ENCODE results near the gene DCUN1D1. TPM values are rescaled to one million over a fixed set of nuclear protein-coding genes. Genes with fewer than 3 reads are reported as not detected.

DCUN1D1 gene
- 43.0 TPM for polyA plus RNA-seq (2013, experiment 1 of 4)
- polyA plus RNA-seq (2013, experiment 2 of 4), result 41.1 TPM
- 26.4 TPM for polyA plus RNA-seq (2013, experiment 3 of 4)
- polyA plus RNA-seq (2013, experiment 4 of 4), result 29.3 TPM

DNA sequence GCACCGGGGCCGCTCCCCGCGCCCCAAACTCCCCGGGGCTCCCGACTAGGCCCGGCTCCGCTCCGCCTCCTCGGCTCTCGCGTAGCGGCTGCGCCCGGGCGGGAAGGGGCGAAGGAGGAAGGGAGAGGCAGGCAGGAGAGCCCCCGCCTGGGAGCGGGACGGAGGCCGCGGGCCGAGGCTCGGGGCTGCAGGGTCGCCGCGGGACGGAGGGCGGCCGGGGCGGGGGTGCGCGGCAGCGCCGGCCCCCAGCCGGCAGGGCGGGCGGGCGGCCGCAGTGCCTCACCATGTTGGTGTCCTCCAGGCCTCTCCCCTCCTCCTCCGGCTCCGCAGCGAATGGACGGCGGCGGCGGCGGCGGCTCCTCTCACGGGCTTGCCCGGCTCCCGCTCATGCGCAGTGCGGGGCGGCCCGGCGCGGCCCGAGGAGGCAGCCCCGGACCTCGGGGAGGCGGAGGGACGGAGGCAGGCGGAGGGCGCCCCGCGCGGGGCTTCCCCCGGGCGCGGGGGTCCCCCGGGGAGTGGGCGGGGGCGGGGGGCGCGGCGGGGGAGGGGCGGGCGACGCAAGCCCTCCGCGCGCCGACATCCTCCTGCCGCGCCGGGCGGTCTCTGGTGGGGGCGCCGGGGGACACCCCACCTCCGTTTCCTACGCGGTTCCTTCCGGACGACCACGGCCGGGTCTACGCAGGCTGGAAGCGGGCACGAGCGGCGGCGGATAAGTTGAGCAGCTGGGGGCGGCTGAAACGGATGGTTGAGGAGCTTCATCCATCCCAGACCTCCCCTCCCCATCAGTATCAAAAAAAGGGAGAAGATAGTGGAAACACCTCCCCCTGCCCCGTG lies at the start of gene DCUN1D1:
Gene DCUN1D1 (minus strand): TSS at position 335 of the 834 bp plus-strand sequence. CDS start 49 bp downstream, at position 286.
- Histone ChIP-seq H3K4me1 (ENCODE audit: control insufficient read depth, insufficient read depth, low read length) (peaks cover 12% of the 10 kb centered on the region), H3K27me3 (ENCODE audit: control insufficient read depth, insufficient read depth, low read length, poor library complexity, severe bottlenecking) (no peaks in the 10 kb centered on the region), H3K36me3 (ENCODE audit: control insufficient read depth, insufficient read depth, low read length) (no peaks in the 10 kb centered on the region), H3K27ac (ENCODE audit: insufficient read depth, low read depth, low read length, poor library complexity, severe bottlenecking) (no peak within 1 kb of the TSS), H3K9me3 (ENCODE audit: control insufficient read depth, low read length) (no peaks in the 10 kb centered on the region), H3K4me3 (ENCODE audit: insufficient read depth, low read depth, low read length) (peak within 1 kb of the TSS; percentile 73)
- 1% methylated on average over 105 to 106 of the region's 106 CpGs for WGBS, 2 experiments

DNA sequence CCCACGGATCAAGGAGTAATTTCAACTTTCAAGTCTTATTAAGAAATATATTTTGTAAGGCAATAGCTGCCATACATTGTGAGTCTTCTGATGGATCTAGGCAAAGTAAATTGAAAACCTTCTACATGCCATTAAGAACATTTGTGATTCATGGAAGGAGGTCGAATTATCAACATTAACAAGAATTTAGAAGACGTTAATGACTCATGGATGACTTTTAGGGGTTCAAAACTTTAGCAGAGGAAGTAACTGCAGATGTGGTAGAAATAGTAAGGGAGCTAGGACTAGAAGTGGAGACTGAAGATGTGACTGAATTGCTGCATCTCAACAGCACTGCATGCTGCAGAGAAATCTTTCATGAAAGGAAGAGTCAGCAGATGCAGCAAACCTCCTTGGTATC lies 48.1 kb upstream of the DCUN1D1 start:
- Histone ChIP-seq H3K36me3 (ENCODE audit: control insufficient read depth, insufficient read depth, low read length) (no peaks in the 10 kb centered on the region), H3K4me1 (ENCODE audit: control insufficient read depth, insufficient read depth, low read length) (no peaks in the 10 kb centered on the region), H3K9me3 (ENCODE audit: control insufficient read depth, low read length) (no peaks in the 10 kb centered on the region), H3K4me3 (ENCODE audit: insufficient read depth, low read depth, low read length) (no peak overlapping the region), H3K27me3 (ENCODE audit: control insufficient read depth, insufficient read depth, low read length, poor library complexity, severe bottlenecking) (no peaks in the 10 kb centered on the region), H3K27ac (ENCODE audit: insufficient read depth, low read depth, low read length, poor library complexity, severe bottlenecking) (no peak overlapping the region)
- 98 to 99% methylated on average over 2 of the region's 3 CpGs for WGBS, 2 experiments

DNA sequence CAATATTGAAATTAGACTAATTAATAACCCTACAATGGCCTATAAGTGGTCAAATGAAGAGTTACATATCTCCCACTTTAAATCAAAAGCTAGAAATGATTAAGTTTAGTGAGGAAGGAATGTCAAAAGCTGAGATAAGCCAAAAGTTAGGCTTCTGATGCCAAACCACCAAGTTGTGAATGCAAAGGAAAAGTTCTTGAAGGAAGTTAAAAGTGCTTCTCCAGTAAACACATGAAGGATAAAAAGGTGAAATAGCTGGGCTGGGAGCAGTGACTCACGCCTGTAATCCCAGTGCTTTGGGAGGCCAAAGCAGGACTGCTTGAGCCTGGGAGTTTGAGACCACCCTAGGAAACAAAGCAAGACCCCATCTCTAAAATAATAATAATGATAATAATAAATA lies 46.9 kb upstream of the DCUN1D1 start:
- H3K36me3 ChIP-seq (ENCODE audit: control insufficient read depth, insufficient read depth, low read length), result no peaks in the 10 kb centered on the region
- 90 to 92% methylated on average over 1 of the region's 1 CpG for WGBS, 2 experiments

DNA sequence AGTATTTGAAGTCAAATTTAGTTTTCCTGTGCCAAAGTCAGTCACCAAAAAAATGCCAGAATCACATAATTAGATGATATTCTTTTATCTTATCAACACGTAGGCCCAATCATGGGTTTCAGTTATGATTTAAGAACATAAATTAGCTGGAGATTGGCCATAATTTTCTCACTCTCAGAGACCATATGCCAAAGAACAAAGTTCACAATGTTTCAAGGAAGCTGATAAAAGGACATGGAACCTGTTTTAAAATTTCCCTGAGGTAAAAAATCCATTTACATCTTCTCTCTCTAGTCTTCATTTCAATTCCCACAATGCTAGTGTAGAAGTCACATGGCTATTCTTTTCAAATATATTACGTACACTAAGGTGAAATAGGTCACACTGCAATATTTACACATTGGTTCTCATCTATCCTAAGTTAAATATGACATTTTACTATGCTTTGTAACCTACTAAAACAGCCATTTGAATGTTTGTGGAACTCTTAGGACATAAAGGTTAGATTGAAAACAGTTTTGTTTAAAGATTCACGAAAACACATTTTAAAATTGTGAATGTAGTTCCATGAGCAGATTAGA lies 42.7 kb upstream of the DCUN1D1 start:
- H3K27me3 ChIP-seq (ENCODE audit: control insufficient read depth, insufficient read depth, low read length, poor library complexity, severe bottlenecking), result no peaks in the 10 kb centered on the region
- H3K9me3 ChIP-seq (ENCODE audit: control insufficient read depth, low read length), result no peaks in the 10 kb centered on the region
- H3K4me3 ChIP-seq (ENCODE audit: insufficient read depth, low read depth, low read length), result no peak overlapping the region
- no peak overlapping the region for H3K27ac ChIP-seq (ENCODE audit: insufficient read depth, low read depth, low read length, poor library complexity, severe bottlenecking)
- no peaks in the 10 kb centered on the region for H3K4me1 ChIP-seq (ENCODE audit: control insufficient read depth, insufficient read depth, low read length)
- WGBS, 2 experiments, result 87 to 92% methylated on average over 2 to 3 of the region's 3 CpGs
- no peaks in the 10 kb centered on the region for H3K36me3 ChIP-seq (ENCODE audit: control insufficient read depth, insufficient read depth, low read length)

More for the DNA sequence above, 46.9 kb upstream of the DCUN1D1 start:
- H3K4me1 ChIP-seq (ENCODE audit: control insufficient read depth, insufficient read depth, low read length), result no peaks in the 10 kb centered on the region
- no peak overlapping the region for H3K27ac ChIP-seq (ENCODE audit: insufficient read depth, low read depth, low read length, poor library complexity, severe bottlenecking)
- no peak overlapping the region for H3K4me3 ChIP-seq (ENCODE audit: insufficient read depth, low read depth, low read length)
- H3K27me3 ChIP-seq (ENCODE audit: control insufficient read depth, insufficient read depth, low read length, poor library complexity, severe bottlenecking), result no peaks in the 10 kb centered on the region
- no peaks in the 10 kb centered on the region for H3K9me3 ChIP-seq (ENCODE audit: control insufficient read depth, low read length)

DNA sequence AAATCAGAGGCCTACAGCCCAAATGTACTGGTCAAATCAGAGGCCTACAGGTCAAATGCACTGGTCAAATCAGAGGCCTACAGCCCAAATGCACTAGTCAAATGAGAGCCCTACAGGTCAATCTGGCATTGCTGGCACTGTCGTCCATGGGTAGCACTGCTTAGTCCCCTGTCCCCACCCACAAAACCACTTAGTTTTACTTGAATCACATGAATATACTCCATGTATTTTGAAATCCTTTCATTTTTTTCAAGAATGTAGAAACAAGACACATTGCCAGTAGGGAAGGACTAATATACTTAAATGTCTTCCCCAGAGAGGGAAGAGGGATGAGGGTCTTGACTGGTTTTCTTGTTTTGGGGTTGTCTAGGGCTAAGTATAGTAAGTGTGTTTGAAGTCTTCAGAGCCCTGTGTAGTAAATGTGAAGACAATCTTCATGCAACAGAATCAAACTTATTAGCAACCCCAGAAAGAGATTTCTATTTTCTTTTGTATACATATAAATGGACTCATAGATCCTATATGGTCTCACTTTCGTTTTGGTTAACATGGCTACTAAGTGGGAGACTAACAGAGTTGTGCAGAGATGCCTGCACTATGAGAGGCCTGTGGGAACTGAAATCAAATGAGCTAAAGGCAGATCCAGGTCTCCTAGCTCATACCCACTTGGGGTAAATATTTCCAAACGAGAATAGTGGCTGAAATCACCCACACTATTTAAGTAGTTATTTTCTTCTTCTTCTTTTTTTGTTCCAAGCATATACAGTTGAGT lies 38.3 kb upstream of the DCUN1D1 start:
- no peaks in the 10 kb centered on the region for H3K9me3 ChIP-seq (ENCODE audit: control insufficient read depth, low read length)
- H3K36me3 ChIP-seq (ENCODE audit: control insufficient read depth, insufficient read depth, low read length), result no peaks in the 10 kb centered on the region
- no peak overlapping the region for H3K4me3 ChIP-seq (ENCODE audit: insufficient read depth, low read depth, low read length)
- H3K4me1 ChIP-seq (ENCODE audit: control insufficient read depth, insufficient read depth, low read length), result no peaks in the 10 kb centered on the region
- H3K27ac ChIP-seq (ENCODE audit: insufficient read depth, low read depth, low read length, poor library complexity, severe bottlenecking), result no peak overlapping the region
- whole genome bisulfite sequencing, 2 experiments, result 78 to 87% methylated on average over 3 of the region's 3 CpGs
- H3K27me3 ChIP-seq (ENCODE audit: control insufficient read depth, insufficient read depth, low read length, poor library complexity, severe bottlenecking), result no peaks in the 10 kb centered on the region

DNA sequence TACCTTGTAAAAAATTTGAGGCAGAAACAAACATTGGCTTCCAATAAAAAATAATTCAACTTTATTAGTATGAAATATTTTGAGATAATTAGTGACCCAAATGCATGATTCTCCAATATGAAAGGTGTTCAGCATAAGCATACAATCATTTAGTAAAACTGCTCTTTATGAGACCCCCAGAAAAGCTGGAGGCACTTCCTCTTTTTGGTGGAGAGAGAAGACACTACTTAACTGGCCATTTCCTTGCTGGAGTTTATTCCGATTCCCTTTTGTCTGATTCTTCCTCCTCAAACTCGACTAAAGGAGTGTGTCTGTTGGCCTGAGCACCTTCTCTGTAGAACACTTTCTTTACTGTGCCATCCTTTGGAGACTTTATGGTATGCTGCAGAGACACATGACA lies 34.8 kb upstream of the DCUN1D1 start:
- Histone ChIP-seq H3K4me1 (ENCODE audit: control insufficient read depth, insufficient read depth, low read length) (no peaks in the 10 kb centered on the region), H3K36me3 (ENCODE audit: control insufficient read depth, insufficient read depth, low read length) (no peaks in the 10 kb centered on the region), H3K27me3 (ENCODE audit: control insufficient read depth, insufficient read depth, low read length, poor library complexity, severe bottlenecking) (no peaks in the 10 kb centered on the region), H3K27ac (ENCODE audit: insufficient read depth, low read depth, low read length, poor library complexity, severe bottlenecking) (no peak overlapping the region), H3K9me3 (ENCODE audit: control insufficient read depth, low read length) (no peaks in the 10 kb centered on the region), H3K4me3 (ENCODE audit: insufficient read depth, low read depth, low read length) (no peak overlapping the region)
- WGBS, 2 experiments, result 86 to 91% methylated on average over 2 of the region's 2 CpGs

DNA sequence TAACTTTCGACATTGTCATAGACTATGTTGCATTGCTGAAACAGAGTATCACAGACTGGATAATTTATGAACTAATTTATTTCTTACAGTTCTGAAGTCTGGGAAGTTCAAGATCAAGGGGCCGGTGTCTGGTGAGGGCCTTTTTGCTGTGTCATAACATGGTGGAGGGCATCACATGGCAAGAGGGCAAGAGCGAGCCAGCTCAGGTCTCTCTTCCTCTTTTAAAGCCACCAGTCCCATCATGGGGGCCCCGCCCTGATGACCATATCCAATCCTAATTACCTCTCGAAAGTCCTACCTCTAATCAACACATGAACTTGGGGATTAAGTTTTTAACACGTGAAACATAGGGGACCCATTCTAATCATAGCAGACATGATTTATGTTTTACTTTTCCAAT lies 33.5 kb upstream of the DCUN1D1 start:
- Histone ChIP-seq H3K27ac (ENCODE audit: insufficient read depth, low read depth, low read length, poor library complexity, severe bottlenecking) (no peak overlapping the region), H3K9me3 (ENCODE audit: control insufficient read depth, low read length) (no peaks in the 10 kb centered on the region), H3K36me3 (ENCODE audit: control insufficient read depth, insufficient read depth, low read length) (no peaks in the 10 kb centered on the region), H3K4me1 (ENCODE audit: control insufficient read depth, insufficient read depth, low read length) (no peaks in the 10 kb centered on the region), H3K4me3 (ENCODE audit: insufficient read depth, low read depth, low read length) (no peak overlapping the region), H3K27me3 (ENCODE audit: control insufficient read depth, insufficient read depth, low read length, poor library complexity, severe bottlenecking) (no peaks in the 10 kb centered on the region)
- 95% methylated on average over 6 of the region's 6 CpGs for WGBS, 2 experiments

DNA sequence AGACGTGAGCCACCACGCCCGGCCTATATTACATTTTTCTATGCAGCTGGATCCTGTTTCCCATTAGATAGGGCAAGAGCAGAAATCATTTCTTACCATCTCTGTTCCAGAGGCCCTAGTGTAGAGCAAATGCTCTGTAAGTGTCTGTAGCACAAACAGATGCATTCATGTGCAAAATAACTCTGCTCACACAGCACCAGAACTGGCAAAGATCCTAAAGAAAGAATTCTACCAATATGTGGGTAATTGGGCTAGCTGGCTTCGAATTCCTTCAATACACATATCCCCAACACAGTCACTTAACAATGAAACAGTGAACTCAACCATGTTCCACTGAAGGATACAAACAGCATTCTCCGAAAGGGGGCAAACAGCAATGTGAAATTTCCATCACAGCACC lies 32.7 kb upstream of the DCUN1D1 start:
- 89 to 93% methylated on average over 5 of the region's 5 CpGs for WGBS, 2 experiments

DNA sequence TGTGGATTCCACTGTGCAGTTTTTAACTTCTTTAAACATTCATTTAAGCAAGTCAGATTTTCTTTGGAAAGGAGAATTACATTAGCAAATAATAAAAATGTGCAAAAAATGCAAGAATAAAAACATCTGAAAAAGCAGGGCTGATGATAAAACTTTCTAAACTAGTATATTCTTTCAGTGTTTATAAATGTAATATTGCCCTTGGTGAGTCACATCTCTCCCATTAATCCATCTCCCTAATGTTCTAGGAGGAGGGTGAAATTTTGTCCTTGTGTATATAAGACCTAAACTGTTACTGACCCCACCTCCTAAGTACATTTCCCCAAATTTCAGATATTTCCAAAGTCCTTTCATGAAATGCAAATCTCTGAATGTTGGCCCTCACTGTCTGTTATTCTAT lies 28.5 kb upstream of the DCUN1D1 start:
- H3K27ac ChIP-seq (ENCODE audit: insufficient read depth, low read depth, low read length, poor library complexity, severe bottlenecking), result no peak overlapping the region
- H3K4me1 ChIP-seq (ENCODE audit: control insufficient read depth, insufficient read depth, low read length), result no peaks in the 10 kb centered on the region

More for the DNA sequence above, 32.7 kb upstream of the DCUN1D1 start:
- H3K4me3 ChIP-seq (ENCODE audit: insufficient read depth, low read depth, low read length), result no peak overlapping the region
- no peak overlapping the region for H3K27ac ChIP-seq (ENCODE audit: insufficient read depth, low read depth, low read length, poor library complexity, severe bottlenecking)
- H3K27me3 ChIP-seq (ENCODE audit: control insufficient read depth, insufficient read depth, low read length, poor library complexity, severe bottlenecking), result no peaks in the 10 kb centered on the region
- no peaks in the 10 kb centered on the region for H3K36me3 ChIP-seq (ENCODE audit: control insufficient read depth, insufficient read depth, low read length)
- no peaks in the 10 kb centered on the region for H3K4me1 ChIP-seq (ENCODE audit: control insufficient read depth, insufficient read depth, low read length)
- no peaks in the 10 kb centered on the region for H3K9me3 ChIP-seq (ENCODE audit: control insufficient read depth, low read length)

DNA sequence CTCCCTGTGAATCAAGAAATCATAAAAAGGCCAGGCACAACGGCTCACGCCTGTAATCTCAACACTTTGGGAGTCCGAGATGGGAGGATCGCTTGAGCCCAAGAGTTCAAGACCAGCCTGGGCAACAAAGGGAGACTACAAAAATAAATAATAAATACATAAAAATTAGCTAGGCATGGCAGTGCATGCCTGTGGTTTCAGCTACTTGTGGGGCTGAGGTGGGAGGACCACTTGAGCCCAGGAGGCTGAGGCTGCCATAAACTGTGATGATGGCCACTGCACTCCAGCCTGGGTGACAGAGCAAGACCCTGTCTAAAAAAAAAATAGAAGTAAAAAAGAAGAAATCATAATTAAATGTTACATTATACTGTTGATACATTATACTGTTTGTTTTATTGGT lies 28.0 kb upstream of the DCUN1D1 start:
- 92 to 99% methylated on average over 4 of the region's 4 CpGs for WGBS, 2 experiments
- Histone ChIP-seq H3K27me3 (ENCODE audit: control insufficient read depth, insufficient read depth, low read length, poor library complexity, severe bottlenecking) (no peaks in the 10 kb centered on the region), H3K4me3 (ENCODE audit: insufficient read depth, low read depth, low read length) (no peak overlapping the region), H3K4me1 (ENCODE audit: control insufficient read depth, insufficient read depth, low read length) (no peaks in the 10 kb centered on the region), H3K27ac (ENCODE audit: insufficient read depth, low read depth, low read length, poor library complexity, severe bottlenecking) (no peak overlapping the region), H3K9me3 (ENCODE audit: control insufficient read depth, low read length) (no peaks in the 10 kb centered on the region), H3K36me3 (ENCODE audit: control insufficient read depth, insufficient read depth, low read length) (no peaks in the 10 kb centered on the region)

More for the DNA sequence above, 28.5 kb upstream of the DCUN1D1 start:
- Histone ChIP-seq H3K27me3 (ENCODE audit: control insufficient read depth, insufficient read depth, low read length, poor library complexity, severe bottlenecking) (no peaks in the 10 kb centered on the region), H3K9me3 (ENCODE audit: control insufficient read depth, low read length) (no peaks in the 10 kb centered on the region), H3K4me3 (ENCODE audit: insufficient read depth, low read depth, low read length) (no peak overlapping the region), H3K36me3 (ENCODE audit: control insufficient read depth, insufficient read depth, low read length) (no peaks in the 10 kb centered on the region)

Measured in ectodermal cell (in vitro differentiated cells).